ENCODE data around the gene LRP1. TPM values are rescaled to one million over a fixed set of nuclear protein-coding genes. Genes with fewer than 3 reads are reported as not detected.
A peak's percentile ranks its signal among the peaks of the same experiment; 100 is the strongest.

Gene LRP1
- total RNA-seq, 1 donor from 2014 or later = 708 TPM

- peak in 1 of 2 donors; percentile 83 for DNase-seq (ENCODE audit: low spot score in 2 of 2)
- intact Hi-C loops (cut with DNase I) = loop anchor here (1.0 to 5.0 kb wide), 6 partner anchors 8 to 959 kb away; partner anchors contain the start of genes DDIT3, ESYT1, LRP1 and MBD6
- peaks cover 18 to 28% of the 10 kb centered on the region in 2 donors for H3K4me1 ChIP-seq
- peak overlapping the region; percentile 99 to 100 for H3K27ac ChIP-seq
- peak overlapping the region; percentile 85 to 95 for H3K4me3 ChIP-seq
- H3K27me3 ChIP-seq = no peaks in the 10 kb centered on the region
- peaks cover 4 to 7% of the 10 kb centered on the region in 2 donors for H3K36me3 ChIP-seq
- TF ChIP-seq CTCF (IDR thresholded peaks at IDR 0.05) = peak in 2 of 3 experiments; percentile 29 to 42
- no peaks in the 10 kb centered on the region for H3K9me3 ChIP-seq
Observed at GRCh38 chr12:57086493-57087009, 41.7 kb upstream of the LRP1 start.

GRCh38 chr12:57087010-57087690, 41.1 kb upstream of the LRP1 start:
- H3K4me3 ChIP-seq = peak overlapping the region; percentile 85 to 95
- H3K36me3 ChIP-seq = peaks cover 10 to 13% of the 10 kb centered on the region in 2 donors
- H3K27ac ChIP-seq = peak overlapping the region; percentile 99 to 100
- H3K9me3 ChIP-seq = no peaks in the 10 kb centered on the region
- no peak for TF ChIP-seq CTCF (IDR thresholded peaks at IDR 0.05)
- no peaks in the 10 kb centered on the region for H3K27me3 ChIP-seq
- peak; percentile 78 to 97 for DNase-seq (ENCODE audit: low spot score in 2 of 2)
- intact Hi-C loops (cut with DNase I) = loop anchor here (1.0 to 5.0 kb wide), 6 partner anchors 9 to 960 kb away; partner anchors contain the start of genes DDIT3, ESYT1, LRP1 and MBD6
- peaks cover 21 to 34% of the 10 kb centered on the region in 2 donors for H3K4me1 ChIP-seq

- intact Hi-C loops (cut with DNase I) = loop anchor here (1.0 to 5.0 kb wide), 6 partner anchors 10 to 961 kb away; partner anchors contain the start of genes DDIT3, ESYT1, LRP1 and MBD6
- peak overlapping the region; percentile 85 to 95 for H3K4me3 ChIP-seq
- no peak for TF ChIP-seq CTCF (IDR thresholded peaks at IDR 0.05)
- peaks cover 15 to 19% of the 10 kb centered on the region in 2 donors for H3K36me3 ChIP-seq
- H3K27ac ChIP-seq = peak overlapping the region; percentile 99 to 100
- H3K9me3 ChIP-seq = no peaks in the 10 kb centered on the region
- H3K27me3 ChIP-seq = no peaks in the 10 kb centered on the region
- peaks cover 21 to 41% of the 10 kb centered on the region in 2 donors for H3K4me1 ChIP-seq
- DNase-seq (ENCODE audit: low spot score in 2 of 2) = peak; percentile 68 to 96
Observed at GRCh38 chr12:57087691-57088353, 40.5 kb upstream of the LRP1 start.

- TF ChIP-seq CTCF (IDR thresholded peaks at IDR 0.05) = no peak
- H3K27ac ChIP-seq = peak within 1 kb of the TSS; percentile 99 to 100
- no peaks in the 10 kb centered on the region for H3K27me3 ChIP-seq
- intact Hi-C loops (cut with DNase I) = loop anchor here (1.0 to 5.0 kb wide), 5 partner anchors 22 to 961 kb away; partner anchors contain the start of genes DDIT3, ESYT1, LRP1 and MBD6
- no peaks in the 10 kb centered on the region for H3K9me3 ChIP-seq
- H3K4me1 ChIP-seq = peaks cover 26 to 49% of the 10 kb centered on the region in 2 donors
- H3K36me3 ChIP-seq = peaks cover 18 to 26% of the 10 kb centered on the region in 2 donors
- peak; percentile 88 to 98 for DNase-seq (ENCODE audit: low spot score in 2 of 2)
- H3K4me3 ChIP-seq = peak within 1 kb of the TSS; percentile 95 to 96
Observed at GRCh38 chr12:57088354-57089270, 39.7 kb upstream of the LRP1 start, which contains the start of gene NAB2. Gene NAB2 (plus strand): TSS chr12:57089114. CDS start chr12:57089272, 158 bp downstream.
